Fibroblast of villous mesenchyme (primary cell): ENCODE data around the gene ALPI. TPM values are rescaled to one million over a fixed set of nuclear protein-coding genes. Genes with fewer than 3 reads are reported as not detected.
"Not testable (repeated sequence)": the region's sequence is repeated elsewhere in the genome, so short reads cannot be mapped to it uniquely, and the experiment has no call there.

ENCODE experiments used
- DNase-seq: peaks from one replicate; pipeline ENCODE4 v3.0.0-alpha.2; 2010; ENCODE audit warnings: low read depth
- H3K4me3 ChIP-seq: 2 replicates; pipeline ENCODE4 v1.5.1; 2011; ENCODE audit warnings: low read depth, mild to moderate bottlenecking, low read length
- total RNA-seq: library from RNA; depleted of rRNA; stranded (reverse); fragments of >200 nt; gene quantifications from 2 replicates; pipeline ENCODE4 v1.2.3, GENCODE V29; 2012
- TF ChIP-seq, protein P1 (sequence below): IDR thresholded peaks from 2 replicates; pipeline ENCODE4 v1.5.1; 2012; ENCODE audit warnings: low read depth, mild to moderate bottlenecking, low read length; ENCODE audit not compliant: insufficient read depth

Gene ALPI
- total RNA-seq, 1 donor = not detected

DNA sequence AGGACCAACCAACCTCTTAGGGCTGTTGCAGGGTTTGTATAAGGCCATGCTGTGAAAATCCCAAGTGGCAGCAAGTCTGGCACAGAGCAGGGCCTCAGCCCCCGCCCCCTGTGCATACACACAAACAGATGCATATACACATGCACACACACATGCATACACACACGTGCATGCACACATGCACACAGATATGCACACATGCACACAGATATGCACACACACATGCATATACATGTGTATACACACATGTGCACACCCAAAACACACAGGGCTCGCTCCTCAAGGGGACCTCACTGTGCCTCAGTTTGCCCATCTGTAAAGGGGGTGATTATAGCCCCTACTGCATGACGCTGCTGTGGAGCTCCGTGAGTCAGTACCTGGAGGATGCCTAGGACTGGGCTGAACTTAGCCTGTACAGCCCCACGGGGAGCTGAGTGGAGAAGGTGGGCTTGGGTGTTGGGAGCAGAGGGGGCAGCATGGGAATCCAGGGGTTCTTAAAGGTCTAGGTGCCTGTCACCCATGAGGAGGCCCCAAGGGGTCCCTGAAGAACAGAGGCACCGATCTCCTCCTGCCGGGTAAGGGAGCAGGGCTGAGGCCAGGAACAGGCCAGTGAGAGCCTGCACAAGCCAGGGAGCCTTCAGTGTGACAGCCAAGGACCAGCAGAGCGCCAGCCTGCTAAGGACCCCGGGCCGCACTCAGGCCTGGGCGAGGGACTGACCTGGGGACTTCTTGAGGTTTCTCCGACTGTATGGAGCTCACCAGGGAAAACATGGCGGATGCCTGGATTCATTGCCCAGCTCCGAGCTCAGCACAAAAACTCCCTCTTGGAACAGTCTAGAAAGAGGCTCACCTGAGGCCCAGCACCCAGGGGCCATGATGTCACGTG lies 24.0 kb upstream of the ALPI start:
- TF ChIP-seq, protein P1, sequence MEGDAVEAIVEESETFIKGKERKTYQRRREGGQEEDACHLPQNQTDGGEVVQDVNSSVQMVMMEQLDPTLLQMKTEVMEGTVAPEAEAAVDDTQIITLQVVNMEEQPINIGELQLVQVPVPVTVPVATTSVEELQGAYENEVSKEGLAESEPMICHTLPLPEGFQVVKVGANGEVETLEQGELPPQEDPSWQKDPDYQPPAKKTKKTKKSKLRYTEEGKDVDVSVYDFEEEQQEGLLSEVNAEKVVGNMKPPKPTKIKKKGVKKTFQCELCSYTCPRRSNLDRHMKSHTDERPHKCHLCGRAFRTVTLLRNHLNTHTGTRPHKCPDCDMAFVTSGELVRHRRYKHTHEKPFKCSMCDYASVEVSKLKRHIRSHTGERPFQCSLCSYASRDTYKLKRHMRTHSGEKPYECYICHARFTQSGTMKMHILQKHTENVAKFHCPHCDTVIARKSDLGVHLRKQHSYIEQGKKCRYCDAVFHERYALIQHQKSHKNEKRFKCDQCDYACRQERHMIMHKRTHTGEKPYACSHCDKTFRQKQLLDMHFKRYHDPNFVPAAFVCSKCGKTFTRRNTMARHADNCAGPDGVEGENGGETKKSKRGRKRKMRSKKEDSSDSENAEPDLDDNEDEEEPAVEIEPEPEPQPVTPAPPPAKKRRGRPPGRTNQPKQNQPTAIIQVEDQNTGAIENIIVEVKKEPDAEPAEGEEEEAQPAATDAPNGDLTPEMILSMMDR = no peak
- H3K4me3 ChIP-seq = no peak overlapping the region
- no peak for DNase-seq

DNA sequence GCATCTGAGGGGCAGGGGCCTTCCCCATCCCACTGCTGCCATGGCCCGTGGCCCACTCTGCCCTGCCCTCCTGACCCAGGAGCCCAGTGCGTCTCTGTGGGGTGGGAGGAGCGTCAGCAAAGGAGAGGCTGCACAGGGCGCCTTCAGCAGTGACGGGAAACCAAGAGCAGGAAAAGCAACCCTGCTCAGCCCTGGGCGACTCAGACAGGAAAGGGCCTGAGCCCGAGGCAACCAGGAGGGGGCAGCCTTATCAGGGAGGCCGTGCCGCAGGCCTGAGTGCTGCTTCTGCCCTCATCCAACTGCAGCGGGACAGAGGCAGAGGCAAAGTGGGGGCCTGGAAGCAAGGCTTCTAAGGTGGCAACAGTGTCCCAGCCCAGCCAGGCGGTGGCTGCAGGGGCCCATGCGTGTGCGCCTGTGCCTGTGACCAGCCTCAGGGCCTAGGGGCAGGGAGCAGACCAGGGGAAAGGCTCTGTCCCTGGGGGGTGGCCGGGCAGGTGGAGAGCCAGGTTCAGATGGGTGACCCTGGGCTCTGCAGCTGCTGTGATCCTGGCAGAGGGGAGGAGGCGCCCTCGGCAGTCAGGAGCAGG lies 23.3 kb upstream of the ALPI start:
- DNase-seq = no peak
- TF ChIP-seq, protein P1 = no peak
- no peak overlapping the region for H3K4me3 ChIP-seq

DNA sequence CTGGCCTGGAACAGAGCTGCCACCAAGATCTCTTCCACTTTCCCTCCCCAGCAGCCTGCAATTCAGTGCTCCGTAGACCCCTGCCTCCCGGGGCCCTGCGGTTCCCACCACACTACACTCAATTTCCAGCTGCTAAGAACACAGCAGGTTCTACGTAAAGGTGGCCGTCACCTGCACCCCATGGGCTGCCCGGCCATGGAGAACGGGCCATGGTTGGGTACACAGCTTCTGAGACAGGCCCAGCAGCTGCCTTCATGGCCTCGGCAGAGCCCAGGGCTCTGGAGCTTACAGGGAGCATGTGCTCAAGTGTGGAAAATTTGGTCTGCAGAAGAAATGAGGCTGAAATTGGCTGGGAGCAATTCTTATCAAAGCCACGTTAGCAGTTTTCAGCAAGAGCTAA lies 22.3 kb upstream of the ALPI start:
- H3K4me3 ChIP-seq = not testable (repeated sequence)

DNA sequence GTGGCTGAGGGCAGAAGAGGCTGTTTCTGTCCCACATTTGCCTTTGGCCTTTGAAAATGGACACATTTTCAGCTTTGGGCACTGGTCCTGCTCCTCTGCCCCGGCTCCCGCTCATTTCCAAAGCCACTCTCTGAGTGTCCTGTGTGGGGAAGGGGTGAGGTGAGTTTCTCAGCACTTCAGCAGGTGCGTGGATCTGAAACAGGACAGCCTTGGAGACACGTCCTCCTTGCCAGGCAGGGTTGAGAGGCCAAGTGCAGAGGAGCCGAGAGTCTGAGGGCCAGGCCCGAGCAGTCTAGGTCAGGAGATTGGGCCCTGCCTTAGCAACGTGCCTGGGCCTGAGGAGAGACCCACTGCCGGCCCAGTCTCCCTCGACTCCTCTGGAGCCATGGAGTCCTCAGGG lies 21.9 kb upstream of the ALPI start:
- TF ChIP-seq, protein P1 = no peak
- H3K4me3 ChIP-seq = no peak overlapping the region
- DNase-seq = no peak

More for the DNA sequence above, 22.3 kb upstream of the ALPI start:
- DNase-seq = not testable (repeated sequence)

DNA sequence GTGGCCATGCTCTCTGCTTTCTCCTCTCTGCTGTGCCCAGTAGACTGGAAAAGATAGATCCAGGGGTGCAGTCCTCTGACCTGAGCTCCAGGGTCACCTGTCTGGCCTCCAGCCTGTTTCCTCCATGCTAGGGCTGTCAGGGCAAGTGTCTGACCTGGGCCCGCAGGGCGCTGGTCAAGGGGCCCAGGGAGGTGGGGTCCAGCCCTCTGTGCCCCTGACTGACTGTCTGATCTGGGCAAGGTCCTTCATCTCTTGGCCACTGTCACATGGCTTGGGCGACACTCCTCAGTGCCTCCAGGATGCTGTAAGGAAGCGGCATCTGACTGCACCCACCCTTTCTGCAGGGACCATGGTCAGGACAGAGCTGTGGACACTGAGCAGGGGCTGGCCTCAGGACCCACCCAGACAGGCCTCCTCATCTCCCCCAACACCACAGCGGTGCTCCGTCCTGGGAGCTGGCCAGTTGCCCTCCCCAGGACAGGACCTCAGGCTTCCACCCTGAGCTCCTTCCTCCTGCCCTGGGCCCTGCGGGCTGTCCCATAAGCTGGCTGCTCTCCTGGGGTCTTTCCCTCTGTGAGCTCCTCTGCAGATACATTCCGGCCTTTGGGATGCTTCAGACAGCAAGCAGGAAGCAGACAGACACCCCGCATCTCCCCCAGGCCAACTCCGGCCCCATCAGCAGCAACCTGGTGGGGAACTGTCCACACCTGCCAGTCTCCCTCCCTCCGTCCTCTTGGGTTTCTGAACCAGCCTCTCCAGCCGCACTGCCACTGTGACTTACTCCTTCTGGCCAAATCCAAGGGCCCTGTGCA lies 21.2 kb upstream of the ALPI start:
- no peak overlapping the region for H3K4me3 ChIP-seq
- TF ChIP-seq, protein P1 = no peak
- DNase-seq = no peak

DNA sequence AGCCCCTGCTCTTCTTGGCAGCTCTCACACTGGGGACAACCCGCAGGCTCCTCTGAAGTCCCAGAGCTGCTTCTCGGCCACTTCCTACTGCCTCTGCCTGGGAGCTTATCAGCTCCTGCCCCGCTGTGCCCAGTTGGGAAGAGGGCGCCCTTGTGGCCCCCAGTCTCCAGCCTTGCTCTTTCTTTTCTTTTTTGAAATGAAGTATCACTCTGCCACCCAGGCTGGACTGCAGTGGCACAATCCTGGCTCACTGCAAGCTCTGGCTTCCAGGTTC lies 20.6 kb upstream of the ALPI start:
- H3K4me3 ChIP-seq = no peak overlapping the region
- DNase-seq = no peak
- TF ChIP-seq, protein P1 = no peak

DNA sequence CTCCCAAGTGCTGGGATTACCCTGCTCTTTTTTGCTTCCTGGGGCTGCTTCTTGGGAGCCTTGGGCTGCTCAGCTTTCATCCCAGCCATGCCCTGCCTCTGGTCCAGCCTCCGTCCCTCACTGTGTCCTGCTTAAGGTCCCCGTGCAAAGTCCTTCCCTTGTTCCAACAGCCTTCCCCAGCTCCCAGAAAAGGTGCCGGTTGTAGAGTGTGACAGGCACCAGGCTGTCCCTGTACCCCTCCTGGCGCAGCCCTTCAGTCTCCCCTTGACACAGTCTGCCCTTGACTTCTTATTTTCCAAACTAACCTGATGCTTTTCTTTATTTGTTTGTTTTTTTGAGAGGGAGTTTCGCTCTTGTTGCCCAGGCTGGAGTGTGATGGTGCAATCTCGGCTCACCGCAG lies 20.1 kb upstream of the ALPI start:
- TF ChIP-seq, protein P1 = no peak
- H3K4me3 ChIP-seq = no peak overlapping the region
- no peak for DNase-seq
